Keratinocyte (primary cell): ENCODE results near the gene PLAU. TPM values are rescaled to one million over a fixed set of nuclear protein-coding genes. Genes with fewer than 3 reads are reported as not detected.

Source experiments
- DNase-seq: peaks from one replicate; pipeline ENCODE4 v3.0.0-alpha.2; 2011; ENCODE audit warnings: low read depth, missing footprints, low spot score
- FAIRE-seq: peaks from 2 replicates; lab custom pipeline; 2011; peaks lifted over from hg19 to GRCh38; lab: Jason Lieb, UNC
- H2AFZ ChIP-seq: 2 replicates; pipeline ENCODE4 v1.6.0; 2012; ENCODE audit warnings: low read length, control low read depth, inconsistent platforms; ENCODE audit not compliant: control insufficient read depth
- H3K27ac ChIP-seq: 2 replicates; pipeline ENCODE4 v1.5.1; 2011; ENCODE audit warnings: low read length; ENCODE audit not compliant: control insufficient read depth, insufficient read depth
- H3K27me3 ChIP-seq: 3 replicates; pipeline ENCODE4 v1.6.0; 2011; ENCODE audit warnings: low read length; ENCODE audit not compliant: control insufficient read depth, insufficient read depth; ENCODE audit errors: extremely low read depth
- H3K36me3 ChIP-seq, 2 experiments: 2 replicates in 1 of 2; 3 replicates in 1 of 2; pipeline ENCODE4 v1.5.1; 2011; ENCODE audit warnings: low read length in 2 of 2, mild to moderate bottlenecking in 1 of 2; ENCODE audit not compliant: control insufficient read depth in 2 of 2, insufficient read depth in 2 of 2; ENCODE audit errors: extremely low read depth in 1 of 2
- H3K4me1 ChIP-seq: 3 replicates; pipeline ENCODE4 v1.5.1; 2011; ENCODE audit warnings: low read length; ENCODE audit not compliant: control insufficient read depth, insufficient read depth; ENCODE audit errors: extremely low read depth
- H3K4me2 ChIP-seq: 3 replicates; pipeline ENCODE4 v1.6.0; 2011; ENCODE audit warnings: low read depth, low read length; ENCODE audit not compliant: control insufficient read depth, insufficient read depth; ENCODE audit errors: extremely low read depth
- H3K4me3 ChIP-seq, 3 experiments: fragments of 200-600 bp in 1 of 3; sonication (generic) in 1 of 3; 2 replicates in 2 of 3; 3 replicates in 1 of 3; pipeline ENCODE4 v1.5.1; 2011 to 2016; ENCODE audit warnings: low read length in 3 of 3, mild to moderate bottlenecking in 3 of 3, control low read depth in 2 of 3, inconsistent platforms in 1 of 3, low read depth in 1 of 3, mixed read lengths in 1 of 3, mixed run types in 1 of 3, moderate library complexity in 1 of 3; ENCODE audit not compliant: control insufficient read depth in 2 of 3, insufficient read depth in 2 of 3; ENCODE audit errors: extremely low read depth in 1 of 3
- H3K79me2 ChIP-seq: 2 replicates; pipeline ENCODE4 v1.6.0; 2012; ENCODE audit warnings: low read length; ENCODE audit not compliant: control insufficient read depth, insufficient read depth
- H3K9ac ChIP-seq: 3 replicates; pipeline ENCODE4 v1.6.0; 2011; ENCODE audit warnings: low read length; ENCODE audit not compliant: control insufficient read depth, insufficient read depth; ENCODE audit errors: extremely low read depth
- H3K9me1 ChIP-seq: 3 replicates; pipeline ENCODE4 v1.6.0; 2011; ENCODE audit warnings: low read length; ENCODE audit not compliant: control insufficient read depth, insufficient read depth; ENCODE audit errors: extremely low read depth
- H3K9me3 ChIP-seq: 2 replicates; pipeline ENCODE4 v1.5.1; 2012; ENCODE audit warnings: low read depth, low read length; ENCODE audit not compliant: control insufficient read depth
- H4K20me1 ChIP-seq: 3 replicates; pipeline ENCODE4 v1.6.0; 2011; ENCODE audit warnings: low read length; ENCODE audit not compliant: control insufficient read depth, insufficient read depth; ENCODE audit errors: extremely low read depth
- CTCF ChIP-seq, 3 experiments: IDR thresholded peaks in 1 of 3; conservative IDR thresholded peaks in 1 of 3; optimal IDR thresholded peaks in 1 of 3; 2 replicates in 2 of 3; 3 replicates in 1 of 3; pipeline versions ENCODE3 to v1.5.1; 2011; ENCODE audit warnings: low read length in 3 of 3, mild to moderate bottlenecking in 3 of 3, moderate library complexity in 2 of 3, control low read depth in 1 of 3, inconsistent platforms in 1 of 3; ENCODE audit not compliant: insufficient read depth in 2 of 3; ENCODE audit errors: extremely low read depth in 1 of 3
- EZH2 ChIP-seq: IDR thresholded peaks from one replicate; pipeline ENCODE4 v1.6.1; 2012; ENCODE audit warnings: inconsistent platforms, mild to moderate bottlenecking, low read length, moderate library complexity
- dilution Hi-C: fragments of 300-500 bp; cut with MboI; formaldehyde crosslinking; loops from one replicate; pipeline ENCODE4 v1.7.0; 2020; ENCODE audit warnings: low sequenced_read_pairs; ENCODE audit not compliant: extremely low pct_ligation_motif_present
- polyA plus RNA-seq, 5 experiments: library from polyadenylated mRNA; depleted of rRNA in 3 of 5; stranded (reverse) in 3 of 5; stranded (forward) in 1 of 5; unstranded in 1 of 5; fragments of >200 nt; gene quantifications; 1 replicate in 1 of 5; 2 replicates in 3 of 5; 3 replicates in 1 of 5; pipeline versions ENCODE4 v1.2.1 to v1.2.3, GENCODE V29; 2011 to 2012; ENCODE audit warnings: missing spikeins in 2 of 5, low read depth in 1 of 5, low replicate concordance in 1 of 5

The PLAU gene
- polyA plus RNA-seq, 1 donor (not counting 4 experiments of a cell fraction or from before 2014, with no cell fraction given): 262 TPM

GRCh38 chr10:73946253-73947145 is 35.6 kb downstream of the PLAU start:
- Histone ChIP-seq H3K27ac (no peak overlapping the region), H3K9ac (no peak overlapping the region), H2AFZ (no peak overlapping the region), H3K4me2 (no peak overlapping the region), H3K27me3 (no peaks in the 10 kb centered on the region), H3K9me1 (no peaks in the 10 kb centered on the region), H4K20me1 (no peaks in the 10 kb centered on the region), H3K4me1 (no peaks in the 10 kb centered on the region), H3K36me3 (no peaks in the 10 kb centered on the region), H3K79me2 (no peaks in the 10 kb centered on the region), H3K4me3 (no peak overlapping the region), H3K9me3 (no peaks in the 10 kb centered on the region)
- TF ChIP-seq CTCF (optimal IDR thresholded peaks at IDR 0.05 in 1 of 3, IDR thresholded peaks at IDR 0.05 in 1 of 3, conservative IDR thresholded peaks at IDR 0.05 in 1 of 3; ENCODE audit: extremely low read depth in 1 of 3, insufficient read depth in 2 of 3, low read length in 3 of 3) (no peak), EZH2 (no peak)
- FAIRE-seq: peak; percentile 17
- dilution Hi-C loops: no loop called here
- DNase-seq: no peak

- Histone ChIP-seq H3K27me3 (no peaks in the 10 kb centered on the region), H3K27ac (no peak overlapping the region), H2AFZ (no peak overlapping the region), H3K4me3 (no peak overlapping the region), H3K79me2 (no peaks in the 10 kb centered on the region), H3K36me3 (no peaks in the 10 kb centered on the region), H3K4me1 (no peaks in the 10 kb centered on the region), H3K4me2 (no peak overlapping the region), H3K9ac (no peak overlapping the region), H4K20me1 (no peaks in the 10 kb centered on the region), H3K9me1 (no peaks in the 10 kb centered on the region), H3K9me3 (no peaks in the 10 kb centered on the region)
- DNase-seq (no peak), FAIRE-seq (no peak)
- dilution Hi-C loops: no loop called here
- TF ChIP-seq EZH2 (no peak), CTCF (optimal IDR thresholded peaks at IDR 0.05 in 1 of 3, IDR thresholded peaks at IDR 0.05 in 1 of 3, conservative IDR thresholded peaks at IDR 0.05 in 1 of 3; ENCODE audit: extremely low read depth in 1 of 3, insufficient read depth in 2 of 3, low read length in 3 of 3) (no peak)
Observed at GRCh38 chr10:73948947-73949633, 38.2 kb downstream of the PLAU start.
